Measurements from ENCODE around the gene HHLA2.

HHLA2 gene

GRCh38 chr3:108293858-108294257, 2.5 kb upstream of the HHLA2 start:
- Histone ChIP-seq H3K9ac (ENCODE audit: insufficient read length) (no peak overlapping the region), H3K4me3 (no peak overlapping the region), H3K27ac (no peak overlapping the region), H3K36me3 (ENCODE audit: insufficient read depth, low read length) (no peaks in the 10 kb centered on the region), H3K9me3 (ENCODE audit: low read depth, low read length) (no peaks in the 10 kb centered on the region)
- TF ChIP-seq EZH2 (IDR thresholded peaks at IDR 0.05) (no peak), FOXP2 (optimal IDR thresholded peaks at IDR 0.05; ENCODE audit: control extremely low read depth, extremely low read length, insufficient read depth) (no peak)
- DNase-seq (ENCODE audit: low read depth, low spot score): no peak

GRCh38 chr3:108295421-108296175, 750 bp upstream of the HHLA2 start:
- no peak overlapping the region for H3K9ac ChIP-seq (ENCODE audit: insufficient read length)
- no peak overlapping the region for H3K4me3 ChIP-seq
- no peak for DNase-seq (ENCODE audit: low read depth, low spot score)
- TF ChIP-seq FOXP2 (optimal IDR thresholded peaks at IDR 0.05; ENCODE audit: control extremely low read depth, extremely low read length, insufficient read depth) (no peak), POLR2AphosphoS5 (IDR thresholded peaks at IDR 0.05; ENCODE audit: borderline replicate concordance, low read depth, low read length) (no peak), EZH2 (IDR thresholded peaks at IDR 0.05) (no peak)
- H3K27ac ChIP-seq: no peak overlapping the region
- H3K36me3 ChIP-seq (ENCODE audit: insufficient read depth, low read length): no peaks in the 10 kb centered on the region
- H3K9me3 ChIP-seq (ENCODE audit: low read depth, low read length): no peaks in the 10 kb centered on the region

- Histone ChIP-seq H3K36me3 (ENCODE audit: insufficient read depth, low read length) (no peaks in the 10 kb centered on the region), H3K9ac (ENCODE audit: insufficient read length) (no peak overlapping the region), H3K4me3 (no peak overlapping the region), H3K9me3 (ENCODE audit: low read depth, low read length) (no peaks in the 10 kb centered on the region), H3K27ac (no peak overlapping the region)
- DNase-seq (ENCODE audit: low read depth, low spot score): no peak
- TF ChIP-seq POLR2AphosphoS5 (IDR thresholded peaks at IDR 0.05; ENCODE audit: borderline replicate concordance, low read depth, low read length): no peak
- TF ChIP-seq FOXP2 (optimal IDR thresholded peaks at IDR 0.05; ENCODE audit: control extremely low read depth, extremely low read length, insufficient read depth): no peak
- TF ChIP-seq EZH2 (IDR thresholded peaks at IDR 0.05): no peak
Observed at GRCh38 chr3:108297647-108298046, 1.3 kb downstream of the HHLA2 start.

GRCh38 chr3:108298056-108298455, 1.7 kb downstream of the HHLA2 start:
- Histone ChIP-seq H3K9ac (ENCODE audit: insufficient read length) (no peak overlapping the region), H3K9me3 (ENCODE audit: low read depth, low read length) (no peaks in the 10 kb centered on the region), H3K27ac (no peak overlapping the region), H3K4me3 (no peak overlapping the region), H3K36me3 (ENCODE audit: insufficient read depth, low read length) (no peaks in the 10 kb centered on the region)
- no peak for DNase-seq (ENCODE audit: low read depth, low spot score)
- TF ChIP-seq POLR2AphosphoS5 (IDR thresholded peaks at IDR 0.05; ENCODE audit: borderline replicate concordance, low read depth, low read length) (no peak), EZH2 (IDR thresholded peaks at IDR 0.05) (no peak), FOXP2 (optimal IDR thresholded peaks at IDR 0.05; ENCODE audit: control extremely low read depth, extremely low read length, insufficient read depth) (no peak)

- H3K36me3 ChIP-seq (ENCODE audit: insufficient read depth, low read length): no peaks in the 10 kb centered on the region
- H3K9me3 ChIP-seq (ENCODE audit: low read depth, low read length): no peaks in the 10 kb centered on the region
- no peak for TF ChIP-seq EZH2 (IDR thresholded peaks at IDR 0.05)
- no peak for TF ChIP-seq POLR2AphosphoS5 (IDR thresholded peaks at IDR 0.05; ENCODE audit: borderline replicate concordance, low read depth, low read length)
- no peak for TF ChIP-seq FOXP2 (optimal IDR thresholded peaks at IDR 0.05; ENCODE audit: control extremely low read depth, extremely low read length, insufficient read depth)
- no peak overlapping the region for H3K27ac ChIP-seq
- H3K4me3 ChIP-seq: no peak overlapping the region
- H3K9ac ChIP-seq (ENCODE audit: insufficient read length): no peak overlapping the region
- DNase-seq (ENCODE audit: low read depth, low spot score): no peak
Observed at GRCh38 chr3:108300103-108300849, 3.9 kb downstream of the HHLA2 start.

GRCh38 chr3:108301695-108302404, 5.5 kb downstream of the HHLA2 start:
- no peak overlapping the region for H3K4me3 ChIP-seq
- no peaks in the 10 kb centered on the region for H3K9me3 ChIP-seq (ENCODE audit: low read depth, low read length)
- no peak for TF ChIP-seq FOXP2 (optimal IDR thresholded peaks at IDR 0.05; ENCODE audit: control extremely low read depth, extremely low read length, insufficient read depth)
- no peak for TF ChIP-seq EZH2 (IDR thresholded peaks at IDR 0.05)
- TF ChIP-seq POLR2AphosphoS5 (IDR thresholded peaks at IDR 0.05; ENCODE audit: borderline replicate concordance, low read depth, low read length): no peak
- no peak overlapping the region for H3K9ac ChIP-seq (ENCODE audit: insufficient read length)
- DNase-seq (ENCODE audit: low read depth, low spot score): no peak
- no peaks in the 10 kb centered on the region for H3K36me3 ChIP-seq (ENCODE audit: insufficient read depth, low read length)
- H3K27ac ChIP-seq: no peak overlapping the region

- Histone ChIP-seq H3K36me3 (ENCODE audit: insufficient read depth, low read length) (no peaks in the 10 kb centered on the region), H3K27ac (no peak overlapping the region), H3K4me3 (no peak overlapping the region), H3K9ac (ENCODE audit: insufficient read length) (no peak overlapping the region), H3K9me3 (ENCODE audit: low read depth, low read length) (no peaks in the 10 kb centered on the region)
- no peak for DNase-seq (ENCODE audit: low read depth, low spot score)
- no peak for TF ChIP-seq FOXP2 (optimal IDR thresholded peaks at IDR 0.05; ENCODE audit: control extremely low read depth, extremely low read length, insufficient read depth)
- TF ChIP-seq EZH2 (IDR thresholded peaks at IDR 0.05): no peak
- TF ChIP-seq POLR2AphosphoS5 (IDR thresholded peaks at IDR 0.05; ENCODE audit: borderline replicate concordance, low read depth, low read length): no peak
Observed at GRCh38 chr3:108302570-108302969, 6.2 kb downstream of the HHLA2 start.

GRCh38 chr3:108305484-108306172, 9.3 kb downstream of the HHLA2 start:
- TF ChIP-seq EZH2 (IDR thresholded peaks at IDR 0.05): no peak
- no peak for TF ChIP-seq POLR2AphosphoS5 (IDR thresholded peaks at IDR 0.05; ENCODE audit: borderline replicate concordance, low read depth, low read length)
- no peak for TF ChIP-seq FOXP2 (optimal IDR thresholded peaks at IDR 0.05; ENCODE audit: control extremely low read depth, extremely low read length, insufficient read depth)
- DNase-seq (ENCODE audit: low read depth, low spot score): no peak
- H3K9ac ChIP-seq (ENCODE audit: insufficient read length): no peak overlapping the region
- 0 out of 2 replicates have a peak, but pooled peaks cover 3% of the 10 kb centered on the region for H3K9me3 ChIP-seq (ENCODE audit: low read depth, low read length)
- no peaks in the 10 kb centered on the region for H3K36me3 ChIP-seq (ENCODE audit: insufficient read depth, low read length)
- H3K27ac ChIP-seq: no peak overlapping the region
- H3K4me3 ChIP-seq: no peak overlapping the region

All from SK-N-MC (cell line).